Adrenal gland (tissue), 5 donors: ENCODE measurements around the gene FUBP1.

Experiments
- CTCF ChIP-seq, 6 experiments: fragments of 450-650 bp in 4 of 6; fragments of 200-600 bp in 2 of 6; sonication (generic) in 1 of 6; IDR thresholded peaks; 1 replicate in 5 of 6; 2 replicates in 1 of 6; pipeline versions ENCODE4 v1.5.1 to v1.8.0; 2016 to 2021; ENCODE audit warnings: antibody characterized with exemption in 6 of 6, mild to moderate bottlenecking in 2 of 6, moderate library complexity in 1 of 6
- POLR2A ChIP-seq, 2 donors: fragments of 450-650 bp; IDR thresholded peaks; one replicate each; pipeline ENCODE4 v1.6.1; 2017; ENCODE audit warnings: antibody characterized with exemption in 2 of 2, mild to moderate bottlenecking in 2 of 2, moderate library complexity in 1 of 2
- donor health status: DM: no; HTN: no; CAD: no.

- TF ChIP-seq CTCF (IDR thresholded peaks at IDR 0.05) (no peak), POLR2A (IDR thresholded peaks at IDR 0.05) (peak in 1 of 2 donors; percentile 25)
Measured at GRCh38 chr1:77975386-77975785, 3.5 kb downstream of the FUBP1 start.
